GM19328 (cell line): ENCODE results near the gene CNPY3.

Source experiments
- ATAC-seq: cut with Tn5 transposase; IDR thresholded peaks from one replicate; pipeline ENCODE4 v1.9.1; 2021; ENCODE audit warnings: mild to moderate bottlenecking, moderate library complexity; ENCODE audit not compliant: unreplicated experiment

The CNPY3 gene

GRCh38 chr6:42958125-42958524, 28.8 kb downstream of the CNPY3 start:
- no peak for ATAC-seq

- ATAC-seq: no peak
These were observed 30.6 kb downstream of the CNPY3 start for GRCh38 chr6:42959917-42960242.

- no peak for ATAC-seq
These were observed 31.2 kb downstream of the CNPY3 start, which contains the start of gene GNMT for GRCh38 chr6:42960243-42961019. GNMT (plus strand) TSS chr6:42960754; CDS start chr6:42960768, 14 bp downstream.

GRCh38 chr6:42961020-42961470, 31.8 kb downstream of the CNPY3 start:
- no peak for ATAC-seq

GRCh38 chr6:42962096-42962495, 32.8 kb downstream of the CNPY3 start:
- no peak for ATAC-seq

- ATAC-seq: no peak
These were observed 33.4 kb downstream of the CNPY3 start for GRCh38 chr6:42962502-42963178.

GRCh38 chr6:42963179-42963854, 34.0 kb downstream of the CNPY3 start:
- ATAC-seq: no peak

- no peak for ATAC-seq
These were observed 34.8 kb downstream of the CNPY3 start for GRCh38 chr6:42963855-42964605.

- no peak for ATAC-seq
These were observed 37.3 kb downstream of the CNPY3 start for GRCh38 chr6:42966571-42966970.

GRCh38 chr6:42967228-42967627, 37.9 kb downstream of the CNPY3 start:
- ATAC-seq: no peak

GRCh38 chr6:42968126-42968701, 38.9 kb downstream of the CNPY3 start:
- no peak for ATAC-seq

- no peak for ATAC-seq
These were observed 39.5 kb downstream of the CNPY3 start for GRCh38 chr6:42968783-42969182.

GRCh38 chr6:42969431-42969830, 40.2 kb downstream of the CNPY3 start:
- ATAC-seq: no peak

- no peak for ATAC-seq
These were observed 40.7 kb downstream of the CNPY3 start for GRCh38 chr6:42969934-42970333.

- ATAC-seq: no peak
These were observed 41.8 kb downstream of the CNPY3 start for GRCh38 chr6:42970871-42971612.

- ATAC-seq: no peak
These were observed 42.6 kb downstream of the CNPY3 start for GRCh38 chr6:42971746-42972327.

- ATAC-seq: no peak
These were observed 44.6 kb downstream of the CNPY3 start for GRCh38 chr6:42973926-42974325.

- no peak for ATAC-seq
These were observed 45.7 kb downstream of the CNPY3 start for GRCh38 chr6:42974919-42975505.

- ATAC-seq: peak; percentile 11
These were observed 49.2 kb downstream of the CNPY3 start for GRCh38 chr6:42978487-42978838.
